HG02759 (cell line): ENCODE results near the gene MOB3B.
"Not testable (repeated sequence)": the region's sequence is repeated elsewhere in the genome, so short reads cannot be mapped to it uniquely, and the experiment has no call there.

Source experiments
- ATAC-seq: cut with Tn5 transposase; IDR thresholded peaks from one replicate; pipeline ENCODE4 v1.9.1; 2021; ENCODE audit warnings: mild to moderate bottlenecking, moderate library complexity; ENCODE audit not compliant: unreplicated experiment

The MOB3B gene

DNA sequence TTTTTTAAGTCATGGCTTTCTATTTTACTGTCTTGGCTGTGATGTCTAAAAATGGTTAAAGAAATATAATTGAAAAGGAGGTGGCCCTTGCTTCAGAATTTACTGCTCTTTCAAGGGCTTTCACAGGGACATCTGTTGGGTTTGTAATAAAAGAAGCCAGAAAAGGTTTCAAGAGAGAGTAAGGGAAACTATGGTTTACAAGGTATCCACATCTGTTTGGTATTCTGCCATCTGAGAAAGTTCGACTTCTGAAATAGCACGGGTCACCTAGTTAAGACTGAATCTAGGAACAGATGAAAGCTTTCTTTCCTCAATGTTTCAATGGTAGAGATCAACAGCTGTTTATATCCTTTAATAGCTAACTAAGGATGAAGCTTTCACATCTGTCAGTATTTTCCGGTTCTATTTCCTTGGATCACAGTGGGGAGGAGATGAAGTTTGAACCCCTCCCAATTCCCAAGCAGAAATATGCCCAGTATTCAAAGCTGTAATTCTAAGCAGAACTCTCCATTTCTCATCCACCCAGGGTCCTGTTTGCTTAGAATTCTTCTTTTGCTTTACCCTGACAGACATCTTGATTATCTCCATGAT is 78.3 kb downstream of the MOB3B start:
- ATAC-seq: no peak

DNA sequence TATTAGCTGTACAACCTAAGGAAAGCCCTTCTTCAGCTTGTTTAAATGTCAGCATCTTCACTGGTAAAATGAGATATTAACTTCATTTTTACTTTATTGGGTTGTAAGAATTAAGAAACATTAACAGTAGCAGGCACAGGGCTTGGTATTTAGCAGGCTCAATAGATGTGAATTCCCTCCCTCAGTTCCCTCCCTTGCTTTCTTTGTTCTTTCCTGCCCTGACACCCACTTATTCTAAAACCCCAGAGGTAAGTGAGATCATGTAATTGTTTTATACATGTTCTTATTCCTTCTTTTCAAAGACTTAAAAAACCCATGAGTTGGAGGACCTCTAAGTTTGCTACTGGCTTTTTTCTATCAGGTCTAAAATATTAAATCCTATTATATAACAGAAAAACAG is 78.9 kb downstream of the MOB3B start:
- no peak for ATAC-seq

GRCh38 chr9:27448356-27448755 is 81.3 kb downstream of the MOB3B start:
- not testable (repeated sequence) for ATAC-seq

DNA sequence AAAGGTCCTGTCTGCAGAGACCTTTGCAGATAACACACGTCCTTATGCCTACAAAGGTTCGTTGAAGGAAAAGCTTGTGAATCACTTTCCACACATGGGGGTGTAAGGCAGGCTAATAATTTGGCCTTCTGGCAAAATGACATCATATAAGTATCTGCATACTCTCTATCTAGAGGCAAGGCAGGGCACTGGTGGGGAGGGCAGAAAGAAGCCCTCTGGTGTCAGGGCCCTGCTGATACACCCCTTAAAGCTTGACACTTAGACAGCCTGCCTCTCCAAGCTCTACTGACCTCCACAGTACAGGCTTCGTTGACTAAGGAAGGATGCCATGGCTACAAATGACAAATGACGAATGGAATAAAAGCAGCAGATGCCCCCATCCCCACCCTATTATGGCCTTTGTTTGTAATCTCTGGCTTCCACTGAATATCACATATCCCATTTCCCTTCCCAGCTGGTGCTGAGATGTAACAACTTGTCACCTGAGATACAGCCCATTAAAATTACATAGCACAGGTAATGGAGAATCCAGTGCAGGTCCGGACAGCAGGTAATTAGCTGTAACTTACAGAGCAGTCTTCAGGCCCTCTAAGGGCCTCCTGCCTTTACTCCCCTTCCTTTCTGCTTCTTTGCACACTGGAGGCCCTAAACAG is 82.5 kb downstream of the MOB3B start:
- ATAC-seq: no peak

GRCh38 chr9:27445688-27446087 is 83.9 kb downstream of the MOB3B start:
- no peak for ATAC-seq

- ATAC-seq: no peak
Measured at GRCh38 chr9:27445057-27445595, 84.5 kb downstream of the MOB3B start.

DNA sequence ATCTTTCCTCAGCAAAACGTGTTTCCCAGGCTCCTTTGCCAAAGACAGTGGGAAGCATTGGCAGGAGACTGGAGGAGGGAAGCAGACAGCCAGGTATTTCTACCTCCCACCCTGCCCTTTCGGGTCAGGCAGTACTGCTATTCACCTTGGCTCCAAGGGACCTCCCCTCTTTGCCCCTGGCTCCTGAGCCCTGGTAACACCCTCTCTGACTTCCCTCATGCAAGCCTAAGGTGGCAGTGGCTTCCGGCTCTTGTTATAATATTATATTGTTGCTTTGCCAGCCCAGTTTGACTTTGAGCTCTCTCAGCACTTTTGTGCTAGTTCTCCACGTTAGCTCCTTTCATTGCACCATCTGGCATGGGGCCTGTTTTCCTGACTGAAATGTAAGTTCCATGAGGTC is 87.2 kb downstream of the MOB3B start:
- no peak for ATAC-seq

- ATAC-seq: peak; percentile 96
Measured at GRCh38 chr9:27441741-27442070, 87.9 kb downstream of the MOB3B start.

DNA sequence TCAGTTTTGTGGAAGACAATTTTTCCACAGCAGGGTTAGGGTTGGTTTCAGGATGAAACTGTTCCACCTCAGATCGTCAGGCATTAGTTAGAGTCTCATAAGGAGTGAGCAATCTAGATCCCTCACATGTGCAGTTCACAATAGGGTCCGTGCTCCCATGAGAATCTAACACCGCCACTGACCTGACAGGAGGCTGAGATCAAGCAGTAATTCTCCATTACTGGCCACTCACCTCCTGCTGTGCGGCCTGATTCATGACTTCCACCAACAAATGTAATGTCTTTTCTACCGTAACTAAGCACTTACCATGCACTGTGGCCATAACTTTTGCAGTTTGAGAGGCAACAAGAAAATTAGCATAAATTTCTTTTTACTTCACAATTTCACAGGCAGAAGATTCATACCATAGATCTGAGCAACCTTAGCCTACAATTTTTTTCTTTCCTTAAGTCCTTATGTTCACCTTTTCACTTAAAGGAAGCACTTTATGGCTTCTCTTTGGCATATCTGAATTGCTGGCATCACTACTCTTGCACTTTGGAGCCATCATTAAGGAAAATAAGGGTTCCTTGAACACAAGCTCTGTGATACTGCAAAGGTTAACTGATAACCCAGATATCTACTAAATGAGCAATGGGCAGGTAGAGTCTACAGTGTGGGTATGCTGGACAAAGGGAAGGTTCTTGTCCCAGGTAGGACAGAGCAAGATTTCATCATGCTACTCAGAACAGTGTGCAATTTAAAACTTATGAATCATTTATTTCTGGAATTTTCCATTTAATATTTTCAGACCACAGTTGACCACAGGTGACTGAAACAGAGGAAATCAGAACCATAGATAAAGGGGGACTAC is 88.5 kb downstream of the MOB3B start:
- ATAC-seq: peak; percentile 32

GRCh38 chr9:27438522-27438921 is 91.1 kb downstream of the MOB3B start:
- no peak for ATAC-seq

GRCh38 chr9:27437652-27438373 is 91.8 kb downstream of the MOB3B start:
- ATAC-seq: no peak

DNA sequence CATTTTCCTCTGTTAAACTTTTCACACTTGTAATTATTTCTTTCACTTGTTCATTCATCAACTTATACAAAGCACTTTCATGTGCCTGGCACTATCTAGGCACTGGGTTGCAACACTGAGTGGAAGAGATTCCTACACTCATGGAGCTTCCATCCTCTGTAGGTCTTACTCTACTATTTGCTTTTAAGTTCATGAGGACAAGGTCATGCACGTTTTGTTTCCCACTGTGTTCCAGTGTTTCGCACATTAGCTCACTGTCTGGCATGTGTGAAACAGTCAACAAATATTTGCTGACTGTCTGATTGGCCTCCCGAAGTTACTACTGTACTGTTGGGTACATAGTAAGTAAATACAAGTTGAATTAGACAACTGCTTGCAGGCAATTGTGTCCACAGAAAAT is 93.4 kb downstream of the MOB3B start:
- no peak for ATAC-seq

- ATAC-seq: no peak
Measured at GRCh38 chr9:27433631-27434325, 95.8 kb downstream of the MOB3B start.

DNA sequence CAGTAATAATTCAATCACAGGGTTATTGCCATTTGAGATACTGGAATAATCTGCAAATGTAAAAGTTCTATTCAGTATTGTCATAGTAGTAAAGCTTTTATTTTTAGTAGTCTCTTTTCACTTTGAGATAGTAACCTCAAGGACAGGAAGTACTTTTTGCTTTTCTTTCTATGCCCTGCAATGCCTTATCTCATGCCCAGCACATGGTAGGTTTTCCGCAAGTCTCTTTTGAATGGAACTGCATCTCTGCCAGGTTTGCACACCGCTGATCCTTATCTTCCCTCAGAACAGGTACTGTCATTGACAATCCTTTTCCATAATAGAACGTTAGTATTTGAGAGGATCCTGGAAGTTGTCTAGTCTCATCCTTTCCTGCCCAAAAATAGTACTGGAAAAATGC is 97.3 kb downstream of the MOB3B start:
- ATAC-seq: no peak

DNA sequence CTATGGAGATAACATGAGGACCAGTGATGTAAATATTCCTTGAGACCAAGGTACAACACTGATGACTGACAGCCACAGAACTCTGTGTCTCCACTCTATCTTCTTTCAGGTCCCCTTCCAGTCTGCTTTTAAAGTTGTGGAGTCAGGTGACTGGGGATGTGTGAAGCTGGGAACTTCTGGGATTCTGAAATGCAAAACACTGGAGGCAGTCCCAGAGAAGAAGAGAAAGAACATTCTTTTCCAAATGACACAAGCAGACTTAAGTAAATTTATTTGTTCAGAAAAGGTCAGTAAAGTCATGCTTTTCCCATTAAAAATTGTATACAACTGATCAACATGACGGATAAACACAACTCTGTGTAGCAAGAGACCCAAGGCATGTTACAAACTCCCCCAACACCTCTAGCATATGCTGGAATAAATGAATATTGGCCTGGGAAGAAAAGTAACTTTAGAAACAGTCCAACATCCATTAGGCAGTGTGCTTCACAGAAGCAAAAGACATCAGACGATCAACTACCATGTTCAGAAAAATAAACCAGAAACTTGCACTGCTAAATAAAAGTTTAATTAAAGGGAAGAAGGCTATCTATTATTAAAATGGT is 98.0 kb downstream of the MOB3B start:
- no peak for ATAC-seq

DNA sequence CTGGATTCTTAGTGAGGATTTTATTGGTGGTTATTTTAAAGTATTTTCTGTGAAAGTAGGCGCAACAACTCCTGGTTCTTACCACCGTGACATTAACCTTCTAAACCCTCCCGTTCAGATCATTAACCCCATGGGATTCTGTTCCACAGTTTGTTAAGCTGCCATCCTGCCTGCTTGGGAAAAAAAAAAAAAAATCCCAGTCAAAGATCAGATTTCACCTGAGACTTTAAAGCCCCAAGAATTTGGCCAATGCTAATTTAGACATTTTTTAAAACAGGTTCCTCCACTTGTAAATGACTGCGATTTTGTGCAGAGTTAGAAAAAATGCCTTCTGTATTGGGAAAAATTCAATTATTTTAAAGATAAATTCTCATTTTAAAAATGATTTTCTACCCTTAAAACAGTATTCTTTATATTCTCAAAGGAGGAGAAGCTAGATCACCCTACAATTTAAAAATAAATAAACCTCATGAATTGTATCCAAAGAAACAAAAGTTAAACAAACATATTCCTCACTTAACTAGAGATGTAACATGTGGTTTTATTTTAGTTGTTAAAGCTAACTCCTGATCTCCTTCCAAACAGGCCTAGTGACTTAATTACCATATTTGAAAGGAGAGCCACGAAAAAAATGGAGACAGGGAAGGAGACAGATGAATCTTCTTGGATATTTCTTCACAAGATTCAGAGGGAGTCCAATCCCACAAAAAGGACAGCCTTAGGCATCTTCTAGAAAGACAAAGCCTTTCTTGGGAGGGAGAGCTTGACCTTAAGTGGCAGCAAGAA is 98.7 kb downstream of the MOB3B start:
- no peak for ATAC-seq

GRCh38 chr9:27429917-27430316 is 99.7 kb downstream of the MOB3B start:
- ATAC-seq: no peak

- ATAC-seq: no peak
Measured at GRCh38 chr9:27429436-27429835, 100.2 kb downstream of the MOB3B start.

- ATAC-seq: no peak
Measured at GRCh38 chr9:27428551-27428950, 101.1 kb downstream of the MOB3B start.

DNA sequence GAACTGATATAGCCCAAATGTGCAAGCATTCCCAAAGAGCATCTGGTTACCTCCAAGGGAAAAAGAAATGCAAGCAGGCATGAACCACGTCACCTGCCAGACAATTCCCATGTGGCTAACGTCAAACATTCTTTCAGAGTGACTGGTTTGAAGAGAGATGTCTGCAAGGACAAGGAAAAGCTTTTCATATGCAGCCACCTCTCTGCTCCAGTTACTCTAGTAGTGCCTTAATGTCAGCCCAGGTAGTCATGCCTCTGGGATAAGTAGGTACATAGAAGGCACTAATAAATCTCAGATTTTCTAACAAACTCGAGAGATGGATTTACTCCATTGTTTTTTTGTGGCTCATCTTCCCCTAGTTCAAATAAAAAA is 102.4 kb downstream of the MOB3B start:
- no peak for ATAC-seq
